ENCODE measurements around the gene ADCY4.

ADCY4 gene

DNA sequence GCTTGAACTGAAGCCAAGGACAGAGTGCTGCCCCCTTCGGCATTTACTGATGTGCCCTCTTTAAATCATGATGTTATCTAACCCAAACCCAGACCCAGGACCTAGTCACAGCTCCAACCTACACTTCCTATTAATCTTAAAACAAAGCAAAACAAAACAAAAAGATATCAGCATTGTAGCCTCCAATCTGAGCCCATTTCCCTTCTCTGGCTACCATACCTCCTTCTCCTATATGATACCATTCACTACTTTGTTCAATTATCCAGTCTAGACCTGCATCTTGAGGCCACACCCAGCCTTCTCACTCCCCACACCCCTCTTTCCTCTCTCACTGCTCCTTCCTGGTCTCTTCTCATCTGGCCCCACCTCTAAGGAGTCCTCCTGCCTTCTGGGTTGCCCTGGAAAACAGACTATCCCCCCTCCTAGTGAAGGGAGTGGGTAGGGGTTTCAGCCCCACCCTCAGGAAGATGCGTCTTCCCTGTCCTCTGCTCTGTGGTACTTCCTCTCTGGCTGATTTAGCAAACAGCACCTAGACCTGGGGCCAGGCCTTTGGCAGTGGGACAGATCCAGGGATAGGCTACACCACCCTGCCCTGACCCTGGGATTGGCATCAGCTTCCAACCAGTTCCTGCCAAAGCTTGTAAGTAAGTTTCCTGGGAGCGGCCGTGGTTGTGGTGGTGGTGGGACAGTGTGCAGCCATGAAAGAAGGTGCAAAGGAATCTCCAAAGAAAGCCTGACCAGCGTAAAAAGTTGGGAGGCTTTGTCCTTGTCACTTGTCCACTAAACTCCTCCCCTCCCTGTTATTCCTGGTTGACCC lies 20.3 kb downstream of the ADCY4 start:
- DNase-seq = no peak

DNA sequence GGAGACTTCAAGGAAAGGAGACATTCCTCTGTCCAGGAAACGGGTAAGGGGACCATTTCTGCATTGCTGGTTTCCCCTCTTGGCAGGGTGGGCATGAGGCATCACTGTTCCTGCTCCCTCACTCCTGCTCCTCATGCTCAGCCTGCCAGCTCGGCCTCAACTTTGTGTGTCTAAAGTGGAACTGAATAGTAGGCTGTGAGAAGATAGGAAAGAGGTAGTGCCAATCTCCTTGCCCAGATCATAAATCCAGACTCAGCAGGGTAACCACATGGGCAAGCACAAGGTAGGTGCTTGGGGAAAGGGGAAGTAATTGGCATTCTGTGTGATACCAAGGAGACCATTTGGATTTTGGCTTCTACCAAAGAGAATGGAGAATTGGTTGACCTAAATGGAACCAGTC lies 21.0 kb downstream of the ADCY4 start:
- DNase-seq = no peak

DNA sequence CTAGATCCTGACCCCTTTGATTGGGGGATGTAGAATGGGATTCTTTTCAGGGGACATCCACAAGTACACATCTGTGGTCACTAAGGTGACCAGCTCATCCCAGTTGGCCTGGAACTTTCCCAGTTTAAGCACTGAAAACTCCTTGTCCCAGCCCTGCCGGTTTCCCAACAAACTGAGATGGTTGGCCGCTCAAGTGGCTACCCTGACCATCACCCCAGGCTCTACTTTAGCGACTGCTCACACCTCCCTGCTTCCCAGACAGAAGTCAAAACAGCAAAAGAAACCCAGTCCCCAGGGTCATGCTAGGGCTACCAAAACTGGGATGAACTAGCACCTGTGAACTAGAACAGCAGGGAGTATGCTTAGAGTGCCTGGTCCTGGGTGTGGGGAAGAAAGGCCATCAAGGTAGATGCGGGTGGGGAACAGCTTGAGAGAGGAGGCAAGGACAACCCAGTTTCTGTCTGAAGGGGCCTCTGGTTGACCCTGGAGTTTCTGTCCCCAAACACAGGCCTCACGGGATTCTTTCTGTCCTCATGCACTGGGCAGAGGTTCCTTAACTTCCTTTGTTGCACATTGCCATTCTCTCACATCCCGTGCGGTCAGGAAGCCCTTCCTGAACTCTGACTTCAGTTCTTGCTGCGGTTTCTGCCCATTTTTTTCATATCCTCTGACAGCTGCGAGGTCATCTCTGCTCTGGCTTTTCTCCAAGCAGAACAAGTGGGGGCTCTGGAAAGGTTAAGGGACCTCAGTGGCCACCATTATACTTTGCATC lies 21.9 kb downstream of the ADCY4 start:
- peak; percentile 53 for DNase-seq

DNA sequence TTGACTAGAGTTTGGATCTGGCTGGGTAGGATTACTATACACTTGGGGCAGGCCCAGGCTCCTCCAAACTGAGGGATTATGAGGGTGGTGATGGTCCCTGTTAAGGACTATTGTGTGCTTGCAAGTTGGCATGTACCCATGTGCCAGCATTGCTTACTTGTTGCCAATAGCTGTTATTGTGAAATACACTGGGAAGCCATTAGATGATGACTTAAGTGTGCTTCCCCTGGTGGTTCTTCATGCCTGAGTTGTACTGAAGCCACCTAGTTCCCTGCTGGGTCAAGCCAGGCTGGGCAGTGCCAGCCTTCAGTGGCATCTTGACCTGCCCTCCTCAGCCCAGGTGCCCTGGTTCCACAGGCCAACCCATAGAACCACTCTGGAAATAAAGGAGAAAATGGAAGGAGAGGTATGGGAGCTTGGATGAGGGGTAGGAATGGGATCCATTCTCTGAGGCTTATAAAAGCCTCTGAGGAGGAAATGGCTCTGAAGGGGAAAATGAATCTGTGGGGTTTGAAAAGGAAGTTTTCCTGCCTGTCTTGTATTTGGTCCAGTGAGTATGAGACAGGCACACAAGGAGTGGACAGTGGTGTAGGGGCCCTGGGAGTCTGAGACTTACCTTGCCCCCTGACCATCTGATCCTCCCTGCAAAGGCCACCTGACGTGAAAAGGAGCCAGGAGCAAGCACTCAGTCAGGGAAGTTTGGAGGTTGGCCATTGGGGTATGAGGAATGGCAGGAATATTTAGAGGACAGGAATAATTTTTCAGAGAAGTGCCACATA lies 22.8 kb downstream of the ADCY4 start:
- DNase-seq = no peak

DNA sequence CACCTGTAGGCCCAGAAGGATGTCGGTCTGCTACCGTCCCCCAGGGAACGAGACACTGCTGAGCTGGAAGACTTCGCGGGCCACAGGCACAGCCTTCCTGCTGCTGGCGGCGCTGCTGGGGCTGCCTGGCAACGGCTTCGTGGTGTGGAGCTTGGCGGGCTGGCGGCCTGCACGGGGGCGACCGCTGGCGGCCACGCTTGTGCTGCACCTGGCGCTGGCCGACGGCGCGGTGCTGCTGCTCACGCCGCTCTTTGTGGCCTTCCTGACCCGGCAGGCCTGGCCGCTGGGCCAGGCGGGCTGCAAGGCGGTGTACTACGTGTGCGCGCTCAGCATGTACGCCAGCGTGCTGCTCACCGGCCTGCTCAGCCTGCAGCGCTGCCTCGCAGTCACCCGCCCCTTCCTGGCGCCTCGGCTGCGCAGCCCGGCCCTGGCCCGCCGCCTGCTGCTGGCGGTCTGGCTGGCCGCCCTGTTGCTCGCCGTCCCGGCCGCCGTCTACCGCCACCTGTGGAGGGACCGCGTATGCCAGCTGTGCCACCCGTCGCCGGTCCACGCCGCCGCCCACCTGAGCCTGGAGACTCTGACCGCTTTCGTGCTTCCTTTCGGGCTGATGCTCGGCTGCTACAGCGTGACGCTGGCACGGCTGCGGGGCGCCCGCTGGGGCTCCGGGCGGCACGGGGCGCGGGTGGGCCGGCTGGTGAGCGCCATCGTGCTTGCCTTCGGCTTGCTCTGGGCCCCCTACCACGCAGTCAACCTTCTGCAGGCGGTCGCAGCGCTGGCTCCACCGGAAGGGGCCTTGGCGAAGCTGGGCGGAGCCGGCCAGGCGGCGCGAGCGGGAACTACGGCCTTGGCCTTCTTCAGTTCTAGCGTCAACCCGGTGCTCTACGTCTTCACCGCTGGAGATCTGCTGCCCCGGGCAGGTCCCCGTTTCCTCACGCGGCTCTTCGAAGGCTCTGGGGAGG lies 23.9 kb downstream of the ADCY4 start, which contains the start of gene LTB4R:
Gene LTB4R (plus strand): TSS at position 857 of the 959 bp plus-strand sequence. CDS start 4,150 bp downstream, outside the sequence.
- peak; percentile 77 for DNase-seq

DNA sequence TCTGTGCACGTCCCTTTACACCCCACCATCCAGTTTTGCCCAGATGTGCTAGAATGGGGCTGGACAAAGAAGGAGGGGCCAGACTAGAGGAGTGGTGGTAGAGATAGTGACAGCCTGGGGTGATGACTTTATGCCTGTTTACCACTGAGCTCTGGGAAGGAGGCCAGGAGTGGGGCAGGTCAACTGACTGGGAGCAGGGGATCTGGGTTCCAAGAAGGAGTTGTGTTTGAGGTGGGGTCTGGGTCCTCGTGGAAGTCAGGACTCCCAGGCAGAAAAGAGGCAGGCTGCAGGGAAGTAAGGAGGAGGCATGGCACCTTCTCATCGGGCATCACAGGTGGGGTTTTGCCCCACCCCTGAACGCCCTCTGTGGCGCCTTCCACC lies 24.6 kb downstream of the ADCY4 start:
- no peak for DNase-seq

DNA sequence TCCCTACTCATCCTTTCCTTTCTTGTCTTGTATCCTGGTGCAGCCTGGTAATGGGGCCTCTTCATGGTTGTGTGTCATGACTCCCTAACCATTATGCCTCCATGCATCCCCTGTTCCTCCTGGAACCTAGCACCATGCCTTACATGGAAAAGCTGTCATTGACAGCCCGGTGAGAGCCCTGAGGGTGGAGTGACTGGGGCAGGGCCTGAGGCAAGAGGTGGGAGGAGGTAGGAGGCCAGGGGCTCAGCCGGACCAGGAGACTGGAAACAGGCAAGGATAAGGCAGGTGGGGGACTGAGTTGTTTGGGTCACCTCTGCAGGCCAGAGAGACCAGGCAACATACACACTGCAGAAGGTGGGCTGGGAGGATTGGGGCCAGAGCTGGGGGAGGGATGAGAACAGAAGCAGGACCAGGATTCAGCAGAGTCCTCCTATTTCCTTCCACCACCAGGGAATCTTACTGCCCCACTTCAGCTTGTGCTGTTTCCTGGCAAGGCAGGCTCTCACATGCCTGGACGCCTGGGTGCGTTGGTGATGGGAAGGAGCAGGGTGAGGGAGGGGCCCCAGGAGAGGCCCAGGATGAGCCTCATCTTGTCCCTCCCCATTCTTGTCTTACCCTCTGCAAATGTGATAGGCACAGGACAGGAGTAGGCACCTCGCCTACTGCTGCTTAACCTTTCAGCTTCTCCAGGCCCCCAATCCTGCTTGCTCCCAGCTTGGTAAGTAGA lies 25.2 kb downstream of the ADCY4 start, which contains the start of gene LTB4R2:
Gene LTB4R2 (plus strand): TSS at position 603 of the 727 bp plus-strand sequence. CDS start 525 bp downstream, outside the sequence.
- no peak for DNase-seq

DNA sequence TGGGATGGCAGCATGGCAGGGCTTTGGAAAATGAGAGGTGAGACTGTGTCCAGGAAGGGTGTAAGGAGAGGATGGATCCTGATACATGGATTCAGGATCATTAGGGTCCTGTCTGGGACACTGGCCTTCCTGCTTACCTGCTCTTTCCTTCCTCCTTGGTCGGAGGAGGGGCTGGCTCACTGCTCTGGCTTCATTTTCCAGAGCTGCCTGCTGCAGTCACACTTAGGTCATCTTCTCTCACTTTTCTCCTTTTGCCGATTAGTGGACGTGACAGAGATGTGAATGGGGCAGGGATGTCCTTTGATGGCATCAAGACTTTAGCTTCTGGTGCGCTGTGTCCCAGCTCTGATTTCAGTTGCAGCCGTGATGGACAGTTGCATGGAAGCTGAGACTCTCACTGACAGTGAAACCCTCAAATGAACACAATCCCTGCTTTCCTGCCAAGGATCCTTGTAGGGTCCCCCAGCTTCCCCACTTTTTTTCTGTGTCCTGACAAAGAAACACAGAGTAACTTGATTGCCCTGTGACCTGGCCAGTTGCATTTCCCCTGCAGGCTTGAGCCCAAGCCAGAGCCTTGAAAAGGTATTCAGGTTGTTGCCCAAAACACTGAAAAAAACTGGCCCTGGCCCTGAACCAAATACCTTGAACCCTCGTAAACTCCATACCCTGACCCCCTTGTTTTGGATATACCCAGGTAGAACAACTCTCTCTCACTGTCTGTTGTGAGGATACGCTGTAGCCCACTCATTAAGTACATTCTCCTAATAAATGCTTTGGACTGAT lies 26.3 kb downstream of the ADCY4 start:
- no peak for DNase-seq

DNA sequence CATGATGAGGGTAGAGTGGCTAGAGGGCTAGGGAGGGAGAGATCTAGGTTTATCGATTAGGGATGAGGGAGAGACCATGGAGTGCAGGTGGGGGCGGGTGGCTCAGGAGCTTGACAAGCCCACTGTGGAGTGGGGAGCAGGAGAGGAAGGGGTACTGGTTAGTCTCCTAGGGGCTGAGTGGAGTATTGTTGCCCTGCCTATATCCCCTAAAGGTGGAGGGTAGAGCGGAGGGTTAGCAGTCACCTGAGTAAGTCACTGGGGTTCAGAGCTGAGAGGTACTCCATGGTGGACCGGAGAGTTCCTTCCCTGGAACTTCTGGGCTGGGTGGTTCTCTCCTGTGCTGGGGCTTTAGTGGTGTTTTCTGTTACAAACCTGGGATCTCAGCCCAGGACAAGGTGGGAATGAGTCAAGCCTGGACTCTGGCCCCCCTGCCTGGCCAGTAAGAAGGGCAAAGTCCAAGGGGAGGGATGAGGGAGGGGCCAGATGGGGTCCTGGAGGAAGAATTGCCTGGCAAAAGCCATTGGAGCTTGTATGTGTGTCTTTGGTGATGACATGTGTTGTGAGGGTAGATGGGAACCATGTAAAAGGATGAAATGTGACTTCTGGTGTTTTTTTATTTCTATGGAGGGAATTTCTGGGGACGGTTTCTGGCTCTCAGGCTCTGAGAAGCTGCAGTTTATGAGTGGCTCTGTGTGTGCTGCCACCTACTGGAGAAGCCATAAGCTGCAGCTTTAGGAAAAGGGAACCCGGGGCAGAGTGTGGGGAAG lies 27.1 kb downstream of the ADCY4 start, which contains the start of gene CIDEB:
Gene CIDEB (minus strand): TSS at position 403 of the 767 bp plus-strand sequence. CDS start 119 bp downstream, at position 284.
- DNase-seq = peak; percentile 63

DNA sequence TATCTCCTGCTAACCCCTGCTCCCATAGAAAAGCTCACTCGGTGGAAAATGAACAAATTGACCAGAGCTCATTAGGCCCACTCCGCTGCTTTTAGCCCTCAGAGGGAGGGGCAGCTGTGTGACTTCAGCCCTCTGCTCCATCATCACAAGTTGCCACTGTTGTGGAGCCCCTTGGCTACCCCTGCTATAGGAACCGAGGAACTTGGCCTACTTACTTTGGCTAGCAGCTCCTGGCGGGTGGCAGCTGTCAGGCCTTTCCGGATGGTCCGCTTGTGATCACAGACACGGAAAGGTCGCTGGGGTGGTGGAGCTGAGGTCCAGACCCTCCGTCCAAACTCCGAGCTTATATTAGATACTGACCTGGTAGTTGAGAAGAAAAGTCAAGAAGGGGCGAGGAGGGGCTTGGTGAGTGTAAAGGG lies 27.7 kb downstream of the ADCY4 start:
- no peak for DNase-seq

DNA sequence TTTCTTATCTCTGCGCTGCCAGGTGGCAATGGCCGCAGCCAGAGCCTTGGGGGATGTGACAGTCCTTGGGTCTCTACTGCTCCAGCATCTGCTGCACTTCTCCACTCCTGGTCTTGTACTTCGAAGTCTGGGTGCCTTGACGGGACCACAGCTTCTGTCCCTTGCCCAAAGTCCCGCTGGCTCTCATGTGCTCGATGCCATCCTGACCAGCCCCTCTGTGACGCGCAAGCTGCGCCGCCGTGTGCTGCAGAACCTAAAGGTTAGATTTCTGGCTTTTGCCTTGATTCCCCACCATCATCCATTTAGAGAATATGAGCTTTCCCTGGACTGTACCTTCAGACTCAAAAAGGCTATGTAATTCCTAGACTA lies 30.9 kb downstream of the ADCY4 start:
- DNase-seq = no peak

DNA sequence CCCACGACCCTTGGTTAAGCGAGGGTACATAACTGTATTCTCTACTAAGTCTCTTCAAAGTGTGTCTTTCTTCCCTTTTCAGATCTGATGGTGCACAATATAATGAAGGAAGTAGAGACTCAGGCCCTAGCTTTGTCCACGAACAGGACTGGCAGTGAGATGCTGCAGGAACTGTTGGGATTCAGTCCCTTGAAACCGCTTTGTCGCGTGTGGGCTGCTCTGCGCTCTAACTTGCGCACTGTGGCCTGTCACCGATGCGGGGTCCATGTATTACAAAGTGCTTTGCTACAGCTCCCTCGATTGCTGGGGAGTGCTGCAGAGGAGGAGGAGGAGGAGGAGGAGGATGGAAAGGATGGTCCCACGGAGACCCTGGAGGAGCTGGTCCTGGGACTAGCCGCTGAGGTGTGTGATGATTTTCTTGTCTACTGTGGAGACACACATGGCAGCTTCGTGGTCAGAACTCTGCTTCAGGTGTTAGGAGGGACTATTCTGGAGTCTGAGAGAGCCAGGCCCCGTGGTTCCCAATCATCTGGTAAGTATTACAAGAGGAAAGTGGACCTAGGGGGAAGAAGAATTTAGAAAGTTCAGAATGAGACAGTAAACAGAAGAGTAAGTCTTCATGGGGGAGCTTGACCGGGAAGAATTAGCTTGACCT lies 34.4 kb downstream of the ADCY4 start:
- no peak for DNase-seq

DNA sequence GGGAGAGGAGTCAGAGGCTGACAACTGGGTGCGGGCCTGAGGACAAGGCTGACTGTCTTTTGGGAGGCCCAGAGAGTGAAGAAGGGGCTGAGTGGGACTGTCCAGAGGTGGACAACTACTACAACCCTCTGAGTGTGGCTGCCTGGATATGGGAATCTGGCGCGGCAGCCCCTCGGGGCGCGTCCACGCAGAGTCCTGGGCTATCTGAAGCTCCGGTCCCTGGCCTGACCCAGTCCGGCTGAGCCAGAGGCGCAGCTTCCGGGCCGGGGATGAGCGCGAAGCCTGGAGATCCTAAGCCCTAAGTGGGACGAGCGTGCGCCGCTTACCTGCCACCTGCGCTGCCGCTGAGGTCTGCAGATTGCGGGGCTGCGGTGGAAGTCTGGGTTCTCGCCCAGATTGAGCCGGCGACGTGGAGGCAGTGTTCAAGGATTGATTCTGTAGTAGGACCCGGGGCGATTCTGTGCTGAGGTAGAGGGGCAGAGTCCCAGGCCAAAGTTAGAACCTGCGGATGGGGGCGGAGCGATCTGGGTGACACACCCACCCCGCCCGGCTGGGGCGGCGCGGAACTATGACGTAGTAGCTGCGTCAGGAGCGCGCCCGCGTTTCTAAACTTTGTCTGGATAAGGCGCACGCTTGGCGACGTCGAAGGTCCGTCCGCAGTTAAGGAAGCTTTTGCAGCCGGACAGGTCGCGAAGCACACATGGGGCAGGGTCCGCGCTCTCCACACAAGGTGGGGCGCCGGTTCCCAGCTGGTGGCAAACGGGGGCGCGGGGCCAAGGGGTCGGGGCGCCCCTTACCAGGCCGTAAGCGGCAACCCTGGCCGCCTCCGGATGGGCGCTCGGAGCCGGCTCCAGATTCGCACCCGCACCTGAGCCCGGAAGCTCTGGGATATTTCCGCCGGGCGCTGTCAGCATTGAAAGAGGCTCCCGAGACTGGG lies 35.3 kb downstream of the ADCY4 start, which contains the start of the genes DHRS1 and NOP9:
Gene DHRS1 (minus strand): TSS at position 526 of the 937 bp plus-strand sequence. CDS start 674 bp downstream, outside the sequence.
Gene NOP9 (plus strand): TSS at position 596 of the 937 bp plus-strand sequence. CDS start 105 bp downstream, at position 701.
- DNase-seq = peak; percentile 87

DNA sequence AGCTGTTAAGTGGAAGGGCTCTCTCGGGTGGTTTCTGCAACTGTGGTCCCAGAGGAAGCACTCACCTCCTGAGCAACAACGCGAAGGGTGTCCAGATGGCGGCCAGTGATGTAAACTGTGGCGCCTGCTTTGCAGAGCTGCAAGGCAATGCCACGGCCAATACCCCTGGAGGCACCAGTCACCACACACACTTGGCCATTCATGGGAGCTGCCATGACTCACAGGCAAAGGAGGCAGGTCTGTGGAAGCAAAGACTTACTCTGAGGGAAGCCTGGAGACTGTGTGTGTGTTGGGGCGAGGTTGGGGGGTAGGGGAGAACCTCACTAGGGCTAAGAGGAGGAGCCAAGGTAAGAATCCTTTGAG lies 36.0 kb downstream of the ADCY4 start:
- DNase-seq = no peak

DNA sequence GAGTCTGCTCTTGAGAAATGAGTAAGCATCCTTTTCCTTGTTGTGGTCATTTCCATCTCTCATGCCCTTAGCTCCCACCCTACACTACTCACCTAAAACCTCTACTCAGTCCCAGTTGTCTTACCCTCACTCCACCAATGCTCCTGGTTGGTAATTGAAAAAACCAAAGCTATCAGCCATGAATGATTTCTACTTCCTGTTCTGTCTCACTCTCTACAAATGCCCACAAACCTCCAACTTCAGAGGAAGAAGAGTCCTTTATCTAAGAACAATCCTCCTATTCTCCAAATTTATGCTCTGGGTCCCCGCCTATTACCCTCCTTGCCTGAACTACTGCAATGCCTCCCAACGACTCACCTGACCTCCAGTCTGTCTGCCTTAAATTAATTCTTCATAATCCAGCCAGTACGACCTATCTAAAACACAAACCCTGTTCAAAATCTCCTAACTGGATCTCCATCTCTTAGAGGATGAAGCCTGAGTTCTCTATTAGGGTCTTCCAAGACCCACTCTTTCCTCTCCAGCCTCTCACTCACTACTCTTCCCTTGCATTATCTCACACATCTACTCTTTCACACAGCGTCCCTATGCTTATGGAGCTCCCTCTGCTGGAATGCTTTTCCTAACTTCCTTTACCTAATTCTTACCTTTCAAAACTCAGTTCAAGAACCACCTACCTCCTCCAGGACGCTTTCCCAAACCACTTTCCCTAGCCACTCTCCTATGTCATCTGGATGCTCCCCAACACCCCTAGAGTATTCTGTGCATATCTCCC lies 37.5 kb downstream of the ADCY4 start:
- DNase-seq = no peak

DNA sequence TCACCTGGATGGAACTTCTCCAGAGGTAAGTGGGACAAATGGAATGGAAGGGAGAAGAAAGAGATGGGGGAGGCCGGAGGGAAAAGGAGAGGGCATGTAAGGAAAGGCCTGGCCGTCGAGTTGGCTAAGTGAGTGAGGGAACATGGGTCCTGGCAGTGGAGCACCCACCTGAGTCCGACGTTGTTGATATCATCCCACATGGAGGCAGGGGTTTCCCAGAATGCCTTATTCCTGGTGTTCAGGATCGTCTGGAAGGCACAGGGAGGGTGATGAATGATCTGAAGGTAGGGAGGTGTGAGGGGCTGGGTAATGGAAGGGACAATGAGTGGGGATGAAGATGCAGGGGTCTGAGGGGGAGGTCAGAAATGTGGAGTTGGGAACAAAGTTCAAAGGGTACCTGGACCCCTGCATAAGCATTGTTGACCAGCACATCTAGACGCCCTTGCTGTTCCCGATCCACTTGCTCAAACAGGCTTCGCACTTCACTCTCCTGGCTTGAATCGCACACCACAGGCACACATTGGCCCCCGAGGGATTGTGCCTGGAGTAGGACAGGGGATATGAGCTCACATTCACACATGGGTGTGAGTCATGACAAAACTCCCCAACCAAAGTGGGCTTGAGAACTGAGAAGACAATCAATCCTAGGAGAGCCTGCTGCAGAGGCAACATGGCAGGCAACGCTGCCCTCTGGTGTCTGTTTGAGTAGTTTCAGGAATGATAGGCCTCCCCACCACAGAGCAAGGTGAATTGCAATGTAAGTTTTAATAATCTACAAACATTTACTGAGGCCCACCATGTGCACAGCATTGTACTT lies 38.3 kb downstream of the ADCY4 start:
- DNase-seq = peak; percentile 80
